Esophagus muscularis mucosa (tissue), 4 donors: ENCODE data around the gene WWOX.

Source experiments
- CTCF ChIP-seq, 3 experiments: fragments of 200-600 bp in 2 of 3; fragments of 450-650 bp in 1 of 3; sonication (generic) in 2 of 3; IDR thresholded peaks; one replicate each; pipeline ENCODE4 v1.5.1; 2017 to 2019; ENCODE audit warnings: antibody characterized with exemption in 3 of 3, mild to moderate bottlenecking in 2 of 3, moderate library complexity in 1 of 3
- EP300 ChIP-seq: sonication (generic); formaldehyde crosslinking; IDR thresholded peaks from one replicate; pipeline ENCODE4 v1.6.1; 2017; ENCODE audit warnings: antibody characterized with exemption
- POLR2A ChIP-seq: fragments of 450-650 bp; IDR thresholded peaks from one replicate; pipeline ENCODE4 v1.6.1; 2017; ENCODE audit warnings: antibody characterized with exemption, moderate library complexity, mild to moderate bottlenecking, low read depth
- POLR2AphosphoS5 ChIP-seq, 2 donors: sonication (generic); formaldehyde crosslinking; IDR thresholded peaks; one replicate each; pipeline ENCODE4 v1.6.1; 2017; ENCODE audit warnings: antibody characterized with exemption in 2 of 2

GRCh38 chr16:78884204-78884603, 784.8 kb downstream of the WWOX start:
- TF ChIP-seq CTCF (IDR thresholded peaks at IDR 0.05) (no peak), POLR2AphosphoS5 (IDR thresholded peaks at IDR 0.05) (no peak), EP300 (no peak), POLR2A (no peak)
